ENCODE measurements around the gene LEF1.

DNA sequence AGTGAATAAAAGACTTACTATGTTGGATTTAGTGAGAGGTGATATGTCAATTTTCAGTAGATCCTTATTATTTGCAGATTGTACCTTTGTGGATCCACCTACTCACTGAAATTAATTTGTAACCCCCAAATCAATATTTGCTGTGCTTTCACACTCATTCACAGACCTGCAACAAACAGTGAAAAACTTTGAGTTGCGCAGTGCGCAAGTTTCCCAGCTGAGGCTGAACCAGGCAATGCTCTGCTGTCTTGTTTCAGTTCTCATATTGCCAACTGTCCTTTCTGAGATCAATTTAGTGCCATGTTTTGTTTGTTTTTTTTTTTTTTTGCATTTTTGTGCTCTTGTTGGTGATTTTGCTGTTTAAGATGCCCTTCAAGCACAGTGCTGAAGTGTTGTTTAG, 40.8 kb upstream of the LEF1 start:
- TF ChIP-seq, protein P1, sequence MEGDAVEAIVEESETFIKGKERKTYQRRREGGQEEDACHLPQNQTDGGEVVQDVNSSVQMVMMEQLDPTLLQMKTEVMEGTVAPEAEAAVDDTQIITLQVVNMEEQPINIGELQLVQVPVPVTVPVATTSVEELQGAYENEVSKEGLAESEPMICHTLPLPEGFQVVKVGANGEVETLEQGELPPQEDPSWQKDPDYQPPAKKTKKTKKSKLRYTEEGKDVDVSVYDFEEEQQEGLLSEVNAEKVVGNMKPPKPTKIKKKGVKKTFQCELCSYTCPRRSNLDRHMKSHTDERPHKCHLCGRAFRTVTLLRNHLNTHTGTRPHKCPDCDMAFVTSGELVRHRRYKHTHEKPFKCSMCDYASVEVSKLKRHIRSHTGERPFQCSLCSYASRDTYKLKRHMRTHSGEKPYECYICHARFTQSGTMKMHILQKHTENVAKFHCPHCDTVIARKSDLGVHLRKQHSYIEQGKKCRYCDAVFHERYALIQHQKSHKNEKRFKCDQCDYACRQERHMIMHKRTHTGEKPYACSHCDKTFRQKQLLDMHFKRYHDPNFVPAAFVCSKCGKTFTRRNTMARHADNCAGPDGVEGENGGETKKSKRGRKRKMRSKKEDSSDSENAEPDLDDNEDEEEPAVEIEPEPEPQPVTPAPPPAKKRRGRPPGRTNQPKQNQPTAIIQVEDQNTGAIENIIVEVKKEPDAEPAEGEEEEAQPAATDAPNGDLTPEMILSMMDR (IDR thresholded peaks at IDR 0.05) = no peak
- TF ChIP-seq POLR2AphosphoS5 (IDR thresholded peaks at IDR 0.05) = no peak
